Large intestine (tissue), 3 donors: Measurements from ENCODE around the gene RSPRY1. TPM values are rescaled to one million over a fixed set of nuclear protein-coding genes. Genes with fewer than 3 reads are reported as not detected.
"Not testable (repeated sequence)": the region's sequence is repeated elsewhere in the genome, so short reads cannot be mapped to it uniquely, and the experiment has no call there.

Experiments used
- DNase-seq, 2 donors: peaks; one replicate each; pipeline versions ENCODE4 v3.0.0 to v3.0.0-alpha.2; 2013
- H3K27ac ChIP-seq: one replicate; pipeline ENCODE4 v1.5.1; 2013; ENCODE audit warnings: low read length
- H3K27me3 ChIP-seq: 2 replicates; pipeline ENCODE4 v1.6.1; 2013; ENCODE audit warnings: low read length; ENCODE audit not compliant: control insufficient read depth, insufficient read depth
- H3K36me3 ChIP-seq: 2 replicates; pipeline ENCODE4 v1.6.1; 2013; ENCODE audit warnings: low read length; ENCODE audit not compliant: control insufficient read depth, insufficient read depth
- H3K4me1 ChIP-seq: one replicate; pipeline ENCODE4 v1.6.1; 2013; ENCODE audit warnings: low read length; ENCODE audit not compliant: control insufficient read depth, insufficient read depth
- H3K4me3 ChIP-seq: one replicate; pipeline ENCODE4 v1.5.1; 2013; ENCODE audit warnings: low read length
- H3K9me3 ChIP-seq: one replicate; pipeline ENCODE4 v1.6.1; 2013; ENCODE audit warnings: mild to moderate bottlenecking, low read depth, low read length, moderate library complexity; ENCODE audit not compliant: control insufficient read depth
- WGBS: methylation state at CpG from one replicate; pipeline ENCODE4 v1.1.5; 2013; ENCODE audit warnings: low lambda C conversion rate; ENCODE audit not compliant: insufficient coverage; 5-methylcytosine and 5-hydroxymethylcytosine counted together
- polyA plus RNA-seq: library from polyadenylated mRNA; unstranded; fragments of 120-200 nt; gene quantifications from one replicate; pipeline ENCODE4 v1.2.1, GENCODE V29; 2013

RSPRY1 gene
- polyA plus RNA-seq, 1 donor, result 44.3 TPM

DNA sequence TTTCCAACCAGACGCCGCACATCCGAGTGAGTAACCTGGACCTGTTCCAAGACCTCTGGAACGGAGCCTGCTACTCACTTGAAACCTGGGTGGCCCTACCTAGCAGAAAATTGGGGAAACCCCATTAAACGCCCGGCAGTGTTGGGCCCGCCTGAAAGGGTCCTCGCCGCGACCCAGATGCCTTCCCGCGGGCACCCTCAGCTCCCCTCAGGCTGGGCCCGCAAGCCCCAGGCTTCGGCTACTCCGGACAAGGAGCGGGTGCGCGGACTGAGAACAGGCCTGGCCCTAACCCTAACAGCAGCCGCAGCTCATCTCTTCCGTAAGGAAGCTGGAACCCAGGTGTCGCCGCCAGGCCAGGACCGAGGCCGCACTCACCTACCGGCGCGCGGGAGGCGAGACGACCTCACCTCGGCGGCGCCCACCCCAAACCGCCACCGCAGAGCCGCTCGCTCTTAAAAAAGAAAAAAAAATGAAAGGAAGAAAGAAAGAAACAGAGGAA, 634 bp upstream of the RSPRY1 start:
- peaks cover 9% of the 10 kb centered on the region for H3K4me1 ChIP-seq

DNA sequence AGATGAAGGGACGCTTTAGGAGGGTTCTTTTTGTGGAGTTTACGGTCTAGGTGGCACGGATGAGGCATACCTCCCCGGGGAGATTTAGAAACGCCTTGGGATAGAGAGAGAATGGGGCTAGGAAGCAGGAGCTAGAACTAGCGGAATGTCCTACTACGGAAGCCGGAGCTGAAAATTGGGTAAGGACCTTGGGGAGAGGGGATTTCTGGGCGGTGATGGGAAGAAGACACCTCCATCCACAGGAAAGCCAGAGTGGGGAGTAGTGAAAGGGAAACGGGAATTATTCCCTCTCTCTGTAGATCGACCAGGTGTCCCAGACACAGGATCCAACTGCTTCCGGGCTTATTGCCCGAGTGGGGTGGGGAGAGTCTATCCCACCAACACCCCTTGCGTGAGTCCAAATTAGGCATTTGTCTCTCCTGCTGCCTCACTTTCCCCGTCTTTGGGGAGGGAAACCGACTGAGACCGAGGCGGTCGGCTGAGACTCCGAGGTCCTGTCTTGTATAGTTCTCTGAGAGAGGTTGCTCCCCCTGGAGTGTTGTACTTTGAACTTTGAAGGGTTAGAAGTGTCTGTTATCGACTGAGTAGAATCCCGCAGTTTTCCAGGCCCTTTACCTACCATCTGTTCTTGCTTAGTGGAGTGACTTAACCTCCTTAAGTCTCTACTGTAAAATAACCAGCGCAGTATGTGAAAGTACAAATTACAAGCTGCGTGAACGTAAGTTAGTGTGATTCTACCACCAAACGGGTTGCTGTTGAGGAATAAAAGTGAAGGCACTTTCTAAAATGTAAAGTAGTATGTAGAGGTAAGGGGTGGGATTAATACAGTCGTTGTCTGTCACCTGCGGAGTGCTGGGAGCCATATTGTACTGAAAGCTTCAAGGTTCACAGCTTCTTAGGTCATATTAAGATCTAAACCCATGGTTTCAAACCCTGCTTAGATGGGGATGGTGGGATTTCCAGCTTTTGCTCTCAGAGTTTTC, 1.0 kb downstream of the RSPRY1 start:
- WGBS, result 0% methylated on average over 2 of the region's 28 CpGs
- no peaks in the 10 kb centered on the region for H3K27me3 ChIP-seq
- peak; percentile 52 to 89 for DNase-seq
- H3K9me3 ChIP-seq, result no peaks in the 10 kb centered on the region
- peaks cover 9% of the 10 kb centered on the region for H3K4me1 ChIP-seq
- peak overlapping the region; percentile 91 for H3K27ac ChIP-seq
- peaks cover 3% of the 10 kb centered on the region for H3K36me3 ChIP-seq
- peak overlapping the region; percentile 99 for H3K4me3 ChIP-seq

More for the DNA sequence above, 634 bp upstream of the RSPRY1 start:
- H3K27me3 ChIP-seq, result no peaks in the 10 kb centered on the region
- H3K4me3 ChIP-seq, result peak overlapping the region; percentile 89
- peaks cover 3% of the 10 kb centered on the region for H3K36me3 ChIP-seq
- DNase-seq, result peak; percentile 39 to 56
- peak overlapping the region; percentile 83 for H3K27ac ChIP-seq
- no peaks in the 10 kb centered on the region for H3K9me3 ChIP-seq
- 0% methylated on average over 15 of the region's 37 CpGs for WGBS

DNA sequence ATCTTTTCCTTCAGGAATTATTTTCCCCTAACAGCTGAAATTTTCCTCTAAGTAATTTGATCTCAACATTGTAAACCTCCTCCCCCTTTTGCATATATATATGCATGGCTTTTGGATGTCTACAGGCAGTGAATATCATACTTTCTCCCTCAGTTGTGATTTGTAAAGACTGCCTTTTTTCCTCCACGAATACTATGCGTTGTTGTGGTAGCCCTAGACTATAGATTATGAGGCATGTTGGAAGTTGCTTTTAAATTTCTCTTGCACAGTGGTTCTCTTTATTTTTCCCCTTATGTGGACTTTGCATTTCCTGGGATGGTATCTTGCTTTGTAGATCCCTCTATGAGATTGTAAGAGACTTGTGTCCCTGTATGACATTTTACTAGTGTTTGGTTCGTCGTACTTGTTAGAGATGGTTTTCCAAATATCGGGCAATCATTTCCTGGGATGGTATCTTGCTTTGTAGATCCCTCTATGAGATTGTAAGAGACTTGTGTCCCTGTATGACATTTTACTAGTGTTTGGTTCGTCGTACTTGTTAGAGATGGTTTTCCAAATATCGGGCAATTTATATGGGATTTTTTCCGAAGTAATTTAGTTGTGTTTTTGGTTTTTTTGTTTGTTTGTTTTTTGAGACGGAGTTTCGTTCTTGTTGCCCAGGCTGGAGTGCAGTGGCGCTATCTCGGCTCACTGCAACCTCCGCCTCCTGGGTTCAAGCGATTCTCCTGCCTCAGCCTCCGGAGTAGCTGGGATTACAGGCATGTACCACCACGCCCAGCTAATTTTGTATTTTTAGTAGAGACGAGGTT, 2.0 kb downstream of the RSPRY1 start:
- H3K27me3 ChIP-seq, H3K36me3 ChIP-seq, H3K4me1 ChIP-seq, H3K9me3 ChIP-seq, DNase-seq: not testable (repeated sequence)
- H3K27ac ChIP-seq, result peak overlapping the region; percentile 91
- H3K4me3 ChIP-seq, result peak overlapping the region; percentile 99
- WGBS, result 40% methylated on average over 1 of the region's 18 CpGs

DNA sequence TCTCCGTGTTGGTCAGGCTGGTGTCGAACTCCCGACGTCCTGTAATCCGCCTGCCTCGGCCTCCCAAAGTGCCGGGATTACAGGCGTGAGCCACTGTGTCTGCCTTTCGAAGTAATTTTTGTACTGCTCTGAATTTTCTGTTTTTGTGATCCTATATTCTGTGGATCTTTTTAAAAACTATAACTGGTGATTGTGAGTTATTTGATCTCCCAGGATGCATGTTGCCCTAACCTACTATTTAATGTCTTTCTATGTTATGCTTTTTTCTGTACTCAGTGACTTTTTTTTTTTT, 2.5 kb downstream of the RSPRY1 start:
- 93% methylated on average over 3 of the region's 9 CpGs for WGBS
- H3K4me1 ChIP-seq, result peaks cover 9% of the 10 kb centered on the region
- H3K27me3 ChIP-seq, result no peaks in the 10 kb centered on the region
- H3K36me3 ChIP-seq, result peaks cover 3% of the 10 kb centered on the region
- no peak overlapping the region for H3K4me3 ChIP-seq
- no peak for DNase-seq
- no peaks in the 10 kb centered on the region for H3K9me3 ChIP-seq
- no peak overlapping the region for H3K27ac ChIP-seq

DNA sequence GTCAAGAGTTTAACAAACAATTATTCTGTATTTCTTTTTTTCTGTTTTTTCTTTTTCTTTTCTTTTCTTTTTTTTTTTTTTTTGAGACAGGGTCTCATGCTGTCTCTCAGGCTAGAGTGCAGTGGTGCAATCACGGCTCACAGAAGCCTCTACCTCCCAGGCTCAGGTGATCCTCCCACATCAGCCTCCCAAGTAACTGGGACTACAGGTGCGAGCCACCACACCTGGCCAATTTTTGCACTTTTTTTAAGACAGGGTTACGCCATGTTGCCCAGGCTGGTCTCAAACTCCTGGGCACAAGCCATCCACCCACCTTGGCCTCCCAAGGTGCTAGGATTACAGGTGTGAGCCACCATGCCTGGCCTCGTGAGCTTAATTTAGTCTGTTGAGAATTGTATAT, 3.4 kb downstream of the RSPRY1 start:
- not testable (repeated sequence) for H3K4me1 ChIP-seq, H3K36me3 ChIP-seq, H3K9me3 ChIP-seq, H3K27me3 ChIP-seq, H3K4me3 ChIP-seq, H3K27ac ChIP-seq, DNase-seq
- no CpG with 5 or more reads among the region's 4 CpGs for WGBS

DNA sequence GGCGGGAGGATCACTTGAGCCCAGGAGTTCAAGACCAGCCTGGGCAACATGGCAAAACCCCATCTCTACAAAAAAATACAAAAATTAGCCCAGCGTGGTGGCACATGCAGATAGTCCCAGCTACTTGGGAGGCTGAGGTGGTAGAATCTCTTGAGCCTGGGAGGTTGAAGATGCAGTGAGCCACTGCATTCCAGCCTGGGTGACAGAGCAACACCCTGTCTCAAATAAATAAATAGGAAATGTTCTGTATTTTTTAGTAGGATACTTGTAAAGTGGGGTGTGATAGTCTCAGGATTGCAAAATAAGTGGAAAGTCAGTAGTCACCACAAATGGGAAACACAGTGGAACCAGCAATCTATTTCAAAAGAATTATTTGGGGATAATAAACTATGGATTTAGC, 4.0 kb downstream of the RSPRY1 start:
- Histone ChIP-seq H3K27ac (no peak overlapping the region), H3K4me1 (peaks cover 9% of the 10 kb centered on the region), H3K4me3 (no peak overlapping the region), H3K27me3 (no peaks in the 10 kb centered on the region), H3K36me3 (peaks cover 3% of the 10 kb centered on the region), H3K9me3 (no peaks in the 10 kb centered on the region)
- no CpG with 5 or more reads among the region's 2 CpGs for WGBS
- no peak for DNase-seq

DNA sequence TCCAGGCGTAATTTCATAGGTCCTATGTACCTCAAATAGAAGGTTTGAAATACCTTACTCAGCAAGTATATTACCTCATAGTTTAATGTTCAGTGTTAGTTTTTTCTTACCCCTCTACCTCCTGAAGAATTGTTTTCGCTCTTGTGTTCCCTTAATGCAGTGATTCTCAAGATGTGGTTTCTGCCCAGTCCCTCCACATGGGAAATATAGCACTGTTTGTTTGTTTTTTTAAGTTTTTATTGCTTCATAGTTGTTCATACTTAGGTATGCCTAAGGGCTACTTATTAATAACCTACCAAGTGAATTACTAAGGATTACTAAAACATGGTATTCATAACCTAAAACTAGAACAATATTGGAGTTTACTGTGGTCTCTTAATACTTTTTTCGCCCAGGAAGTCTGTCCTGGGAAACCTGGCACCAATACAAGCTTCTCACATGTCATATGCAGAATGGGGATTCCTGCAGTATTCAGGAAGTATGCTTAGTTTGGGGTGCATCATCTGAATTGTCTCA, 5.0 kb downstream of the RSPRY1 start:
- peak in 1 of 2 donors; percentile 8 for DNase-seq
- no CpG with 5 or more reads among the region's 3 CpGs for WGBS
- peaks cover 3% of the 10 kb centered on the region for H3K36me3 ChIP-seq
- no peak overlapping the region for H3K27ac ChIP-seq
- H3K4me1 ChIP-seq, result peaks cover 9% of the 10 kb centered on the region
- no peaks in the 10 kb centered on the region for H3K27me3 ChIP-seq
- H3K9me3 ChIP-seq, result no peaks in the 10 kb centered on the region
- no peak overlapping the region for H3K4me3 ChIP-seq

DNA sequence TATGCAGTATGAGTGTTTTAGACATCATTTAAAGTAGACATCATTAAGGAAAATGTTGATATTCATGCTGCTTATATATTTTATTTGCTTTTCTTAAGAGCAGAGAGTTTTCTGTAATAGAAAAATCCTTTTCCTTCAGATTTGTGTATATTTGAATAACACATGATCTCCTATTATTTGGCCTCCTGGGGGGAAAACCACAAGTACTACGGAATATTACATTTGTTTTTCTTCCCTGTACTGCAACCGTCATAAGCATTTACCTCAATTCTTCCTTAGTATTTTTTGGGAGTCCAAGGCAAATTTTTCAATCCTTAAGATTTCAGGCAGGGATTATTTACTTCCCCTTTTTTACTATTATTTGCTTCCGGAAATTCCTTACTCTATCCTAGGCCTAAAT, 6.0 kb downstream of the RSPRY1 start:
- no peaks in the 10 kb centered on the region for H3K27me3 ChIP-seq
- H3K27ac ChIP-seq, result no peak overlapping the region
- H3K4me3 ChIP-seq, result no peak overlapping the region
- 90% methylated on average over 2 of the region's 3 CpGs for WGBS
- DNase-seq, result no peak
- H3K9me3 ChIP-seq, result no peaks in the 10 kb centered on the region
- H3K4me1 ChIP-seq, result peaks cover 9% of the 10 kb centered on the region
- peaks cover 3% of the 10 kb centered on the region for H3K36me3 ChIP-seq

DNA sequence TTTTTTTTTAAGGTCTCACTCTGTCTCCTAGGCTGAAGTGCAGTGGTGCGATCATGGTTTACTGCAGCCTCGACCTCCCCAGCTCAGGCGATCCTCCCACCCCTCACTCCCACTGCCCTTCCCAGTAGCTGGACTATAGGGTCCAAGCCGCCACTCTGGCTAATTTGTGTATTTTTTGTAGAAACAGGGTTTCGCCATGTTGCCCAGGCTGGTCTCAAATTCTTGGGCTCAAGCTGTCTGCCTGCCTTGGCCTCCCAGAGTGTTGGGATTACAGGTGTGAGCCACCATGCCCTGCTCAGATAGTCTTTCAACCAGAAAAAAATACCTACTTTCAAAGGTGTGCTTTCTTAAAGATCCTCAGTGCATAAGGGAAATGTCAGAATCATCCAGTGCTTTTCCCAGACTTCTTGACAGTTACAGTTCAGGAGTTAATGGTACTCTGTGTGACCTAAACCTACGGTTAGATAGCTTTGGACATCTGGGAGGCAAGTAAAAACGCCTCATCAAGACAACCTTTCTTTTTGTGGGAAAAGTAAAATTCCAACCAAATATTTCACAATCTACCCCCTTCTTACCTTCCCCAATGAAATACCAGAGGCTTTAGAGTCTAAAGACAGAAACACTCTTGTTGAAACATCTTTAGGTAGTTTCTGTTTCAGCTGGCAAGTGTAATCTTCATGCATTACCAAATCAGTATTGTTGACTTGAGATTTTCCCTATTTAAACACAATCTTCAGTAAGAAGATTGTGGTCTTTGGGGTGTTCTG, 6.8 kb downstream of the RSPRY1 start:
- Histone ChIP-seq H3K4me3 (no peak overlapping the region), H3K9me3 (no peaks in the 10 kb centered on the region), H3K4me1 (peaks cover 9% of the 10 kb centered on the region), H3K27me3 (no peaks in the 10 kb centered on the region), H3K36me3 (peaks cover 3% of the 10 kb centered on the region), H3K27ac (no peak overlapping the region)
- DNase-seq, result no peak
- no CpG with 5 or more reads among the region's 7 CpGs for WGBS

DNA sequence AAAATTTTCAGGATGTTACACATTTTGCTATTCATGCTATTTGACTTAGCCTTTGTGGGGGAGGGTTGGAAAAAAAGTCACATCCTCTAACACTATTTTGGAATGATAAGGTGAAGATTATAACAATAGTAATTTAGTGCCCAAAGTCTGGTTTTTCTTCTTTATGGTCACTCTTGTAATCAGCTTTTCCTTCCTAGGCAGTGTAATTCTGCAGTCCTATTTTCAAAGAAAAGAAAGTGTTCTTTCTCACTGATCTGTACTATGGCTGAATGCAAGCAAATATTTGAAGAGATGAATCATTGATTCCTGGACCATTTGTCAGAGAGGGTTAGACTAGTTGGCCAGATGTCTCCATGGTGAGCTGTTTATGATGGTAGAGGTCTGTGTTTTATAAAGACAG, 8.4 kb downstream of the RSPRY1 start:
- peak in 1 of 2 donors; percentile 2 for DNase-seq
- Histone ChIP-seq H3K4me1 (peaks cover 2% of the 10 kb centered on the region), H3K9me3 (no peaks in the 10 kb centered on the region), H3K4me3 (no peak overlapping the region), H3K27ac (no peak overlapping the region), H3K27me3 (no peaks in the 10 kb centered on the region), H3K36me3 (peaks cover 4% of the 10 kb centered on the region)
